ENCODE measurements around the gene IGIP.
A peak's percentile ranks its signal among the peaks of the same experiment; 100 is the strongest.

Gene IGIP

GRCh38 chr5:140125637-140126036 lies at the start of gene IGIP:
TSS of gene IGIP (plus strand) at chr5:140125937. CDS start at chr5:140128477, 2,540 bp downstream.
- TF ChIP-seq CREB1 (IDR thresholded peaks at IDR 0.05; ENCODE audit: low read depth) (no peak), CEBPB (IDR thresholded peaks at IDR 0.05) (no peak), RAD21 (IDR thresholded peaks at IDR 0.05; ENCODE audit: low read depth) (no peak), ZBTB7A (IDR thresholded peaks at IDR 0.05; ENCODE audit: low read depth) (no peak), TAF1 (IDR thresholded peaks at IDR 0.05; ENCODE audit: low read depth) (no peak), NFIC (IDR thresholded peaks at IDR 0.05) (no peak), MAX (IDR thresholded peaks at IDR 0.05) (no peak), TCF12 (IDR thresholded peaks at IDR 0.05; ENCODE audit: low read depth) (no peak), EP300 (IDR thresholded peaks at IDR 0.05; ENCODE audit: borderline replicate concordance) (no peak), REST (IDR thresholded peaks at IDR 0.05; ENCODE audit: low read depth) (no peak), EGR1 (IDR thresholded peaks at IDR 0.05) (no peak), TEAD4 (IDR thresholded peaks at IDR 0.05) (no peak), YY1 (IDR thresholded peaks at IDR 0.05; ENCODE audit: low read depth) (no peak), FOXM1 (IDR thresholded peaks at IDR 0.05; ENCODE audit: borderline replicate concordance, low read depth) (no peak)
- TF ChIP-seq, protein P1, sequence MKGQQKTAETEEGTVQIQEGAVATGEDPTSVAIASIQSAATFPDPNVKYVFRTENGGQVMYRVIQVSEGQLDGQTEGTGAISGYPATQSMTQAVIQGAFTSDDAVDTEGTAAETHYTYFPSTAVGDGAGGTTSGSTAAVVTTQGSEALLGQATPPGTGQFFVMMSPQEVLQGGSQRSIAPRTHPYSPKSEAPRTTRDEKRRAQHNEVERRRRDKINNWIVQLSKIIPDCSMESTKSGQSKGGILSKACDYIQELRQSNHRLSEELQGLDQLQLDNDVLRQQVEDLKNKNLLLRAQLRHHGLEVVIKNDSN (IDR thresholded peaks at IDR 0.05), result no peak

GRCh38 chr5:140076142-140076541 lies 49.6 kb upstream of the IGIP start:
- TF ChIP-seq EP300 (IDR thresholded peaks at IDR 0.05; ENCODE audit: borderline replicate concordance) (no peak), YY1 (IDR thresholded peaks at IDR 0.05; ENCODE audit: low read depth) (no peak), TCF12 (IDR thresholded peaks at IDR 0.05; ENCODE audit: low read depth) (no peak), EGR1 (IDR thresholded peaks at IDR 0.05) (no peak), MAX (IDR thresholded peaks at IDR 0.05) (no peak), NFIC (IDR thresholded peaks at IDR 0.05) (no peak), RAD21 (IDR thresholded peaks at IDR 0.05; ENCODE audit: low read depth) (no peak), CREB1 (IDR thresholded peaks at IDR 0.05; ENCODE audit: low read depth) (no peak)
- TF ChIP-seq, protein P1 (IDR thresholded peaks at IDR 0.05), result no peak

- TF ChIP-seq REST (IDR thresholded peaks at IDR 0.05; ENCODE audit: low read depth) (peak; percentile 46; the same call in 1 of the 2 replicates), MAX (IDR thresholded peaks at IDR 0.05) (no peak)
Observed at GRCh38 chr5:140076788-140077187, 48.9 kb upstream of the IGIP start.

DNA sequence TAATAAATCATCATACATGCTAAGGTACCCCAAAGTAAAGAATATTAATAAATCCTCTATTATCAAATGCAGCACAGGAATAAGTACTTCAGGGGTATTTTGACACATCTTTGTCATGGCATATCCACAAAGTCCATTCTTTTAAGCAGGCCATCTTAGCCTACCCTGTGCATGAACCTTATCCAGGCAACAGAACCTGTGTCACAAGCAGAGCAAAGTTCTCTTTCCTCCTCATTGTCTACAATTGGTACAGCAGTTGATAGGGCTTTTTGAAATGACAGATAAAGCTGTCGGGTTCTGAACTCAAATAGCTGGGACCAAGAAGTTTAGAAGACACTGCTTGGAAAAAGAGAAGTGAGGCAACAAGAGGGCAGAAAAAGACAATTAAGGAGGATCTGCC lies 42.6 kb upstream of the IGIP start:
- TF ChIP-seq CEBPB (IDR thresholded peaks at IDR 0.05) (no peak), MAX (IDR thresholded peaks at IDR 0.05) (no peak), YY1 (IDR thresholded peaks at IDR 0.05; ENCODE audit: low read depth) (no peak)

DNA sequence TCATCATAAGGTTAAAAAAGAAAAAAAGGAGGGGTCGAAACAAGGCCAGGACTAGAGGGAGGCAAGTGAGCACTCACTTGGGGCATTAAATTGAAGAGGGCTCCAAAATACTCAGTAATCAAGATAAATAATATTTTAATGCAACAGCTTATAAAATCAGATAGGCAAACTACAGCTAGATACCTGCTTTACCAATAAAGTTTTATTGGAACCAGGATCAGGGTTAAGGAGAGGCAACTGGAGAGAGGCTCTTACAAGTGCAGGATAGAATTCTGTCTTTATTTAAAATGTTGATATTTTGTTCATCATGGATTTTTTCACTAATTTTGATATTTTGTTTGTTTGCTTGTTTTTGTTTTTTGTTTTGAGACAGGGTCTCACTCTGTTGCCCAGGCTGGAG lies 42.1 kb upstream of the IGIP start:
- TF ChIP-seq, protein P1 (IDR thresholded peaks at IDR 0.05), result no peak
- TF ChIP-seq YY1 (IDR thresholded peaks at IDR 0.05; ENCODE audit: low read depth) (no peak), CREB1 (IDR thresholded peaks at IDR 0.05; ENCODE audit: low read depth) (no peak), FOXM1 (IDR thresholded peaks at IDR 0.05; ENCODE audit: borderline replicate concordance, low read depth) (no peak), TCF12 (IDR thresholded peaks at IDR 0.05; ENCODE audit: low read depth) (no peak), RAD21 (IDR thresholded peaks at IDR 0.05; ENCODE audit: low read depth) (no peak), TEAD4 (IDR thresholded peaks at IDR 0.05) (no peak), REST (IDR thresholded peaks at IDR 0.05; ENCODE audit: low read depth) (no peak), NFIC (IDR thresholded peaks at IDR 0.05) (no peak), EP300 (IDR thresholded peaks at IDR 0.05; ENCODE audit: borderline replicate concordance) (no peak), EGR1 (IDR thresholded peaks at IDR 0.05) (no peak), MAX (IDR thresholded peaks at IDR 0.05) (no peak), ZBTB7A (IDR thresholded peaks at IDR 0.05; ENCODE audit: low read depth) (no peak), CEBPB (IDR thresholded peaks at IDR 0.05) (no peak)

All from Ishikawa (cell line).